HepG2 (cell line): ENCODE results near the gene RFX2. TPM values are rescaled to one million over a fixed set of nuclear protein-coding genes. Genes with fewer than 3 reads are reported as not detected.

ENCODE experiments used
- HNF4A ChIP-seq: sonication (generic); formaldehyde crosslinking; IDR thresholded peaks from 2 replicates; pipeline ENCODE4 v1.4.0; 2020; ENCODE audit warnings: missing genetic modification reagents
- MATR3 ChIP-seq: sonication (generic); formaldehyde crosslinking; IDR thresholded peaks from 2 replicates; pipeline ENCODE4 v1.4.0; 2020; ENCODE audit warnings: missing genetic modification reagents
- NR2F2 ChIP-seq: IDR thresholded peaks from 2 replicates; pipeline ENCODE4 v1.6.1; 2012; ENCODE audit warnings: low read depth, inconsistent platforms, borderline replicate concordance
- RXRB ChIP-seq: IDR thresholded peaks from 2 replicates; pipeline ENCODE4 v1.6.1; 2016; ENCODE audit warnings: borderline replicate concordance, missing genetic modification reagents, missing compliant biosample characterization
- STAT5B ChIP-seq: sonication (generic); formaldehyde crosslinking; IDR thresholded peaks from 2 replicates; pipeline ENCODE4 v1.4.0; 2020; ENCODE audit warnings: missing genetic modification reagents
- TEAD3 ChIP-seq: optimal IDR thresholded peaks from 2 replicates; pipeline ENCODE3; 2016; ENCODE audit warnings: borderline replicate concordance
- TOPORS ChIP-seq: sonication (generic); formaldehyde crosslinking; IDR thresholded peaks from 2 replicates; pipeline ENCODE4 v1.8.0; 2023; ENCODE audit warnings: mild to moderate bottlenecking, missing genetic modification reagents
- ZBTB21 ChIP-seq: sonication (generic); formaldehyde crosslinking; IDR thresholded peaks from 2 replicates; pipeline ENCODE4 v1.4.0; 2020; ENCODE audit warnings: missing genetic modification reagents
- ZNF143 ChIP-seq: sonication (generic); formaldehyde crosslinking; IDR thresholded peaks from 2 replicates; pipeline ENCODE4 v1.4.0; 2020; ENCODE audit warnings: missing genetic modification reagents
- ZNF556 ChIP-seq: sonication (generic); formaldehyde crosslinking; IDR thresholded peaks from 2 replicates; pipeline ENCODE4 v1.4.0; 2020; ENCODE audit warnings: mild to moderate bottlenecking, missing genetic modification reagents, borderline replicate concordance
- ZNF598 ChIP-seq: sonication (generic); formaldehyde crosslinking; IDR thresholded peaks from 2 replicates; pipeline ENCODE4 v1.5.1; 2020; ENCODE audit warnings: mild to moderate bottlenecking, missing genetic modification reagents, borderline replicate concordance
- ZNF660 ChIP-seq: sonication (generic); formaldehyde crosslinking; IDR thresholded peaks from 2 replicates; pipeline ENCODE4 v1.5.1; 2020; ENCODE audit warnings: mild to moderate bottlenecking, low read depth, missing genetic modification reagents, borderline replicate concordance
- polyA plus RNA-seq, 8 experiments: library from polyadenylated mRNA; depleted of rRNA in 3 of 8; stranded (reverse) in 7 of 8; unstranded in 1 of 8; fragments of >200 nt; fragmentation: Illumina TruSeq in 4 of 8; extraction: Trizol in 4 of 8; gene quantifications; 2 replicates each; pipeline versions ENCODE4 v1.2.1 to v1.2.3, GENCODE V29; 2011 to 2016; ENCODE audit warnings: low read depth in 4 of 8, missing spikeins in 1 of 8, mixed read lengths in 1 of 8; ENCODE audit not compliant: insufficient read depth in 1 of 8
- total RNA-seq, 5 experiments: library from RNA; depleted of rRNA; stranded (reverse); fragments of >200 nt; fragmentation: Illumina TruSeq; extraction: Trizol; gene quantifications; 2 replicates each; pipeline ENCODE4 v1.2.3, GENCODE V29; 2016; ENCODE audit warnings: low read depth in 1 of 5
- TF ChIP-seq, protein P1 (sequence below): sonication (generic); formaldehyde crosslinking; IDR thresholded peaks from 2 replicates; pipeline ENCODE4 v1.4.0; 2020; ENCODE audit warnings: missing genetic modification reagents
- TF ChIP-seq, protein P2 (sequence below), 2 experiments: fragments of 450-650 bp in 1 of 2; sonication (generic) in 1 of 2; formaldehyde crosslinking in 1 of 2; IDR thresholded peaks; 2 replicates each; pipeline versions ENCODE4 v1.6.1 to v1.8.0; 2016 to 2022; ENCODE audit warnings: antibody characterized with exemption in 1 of 2, mild to moderate bottlenecking in 1 of 2, missing genetic modification reagents in 1 of 2
- TF ChIP-seq, protein P3 (sequence below): sonication (generic); formaldehyde crosslinking; IDR thresholded peaks from 2 replicates; pipeline ENCODE4 v1.4.0; 2020; ENCODE audit warnings: mild to moderate bottlenecking, missing genetic modification reagents
- TF ChIP-seq, protein P4 (sequence below): sonication (generic); formaldehyde crosslinking; IDR thresholded peaks from 2 replicates; pipeline ENCODE4 v1.8.1; 2023; ENCODE audit warnings: mild to moderate bottlenecking, missing genetic modification reagents, borderline replicate concordance

RFX2 gene
- total and polyA plus RNA-seq, 2 of the 13 experiments (the other 11 are each of a cell fraction or from before 2014, with no cell fraction given) = 2.8 to 3.3 TPM

DNA sequence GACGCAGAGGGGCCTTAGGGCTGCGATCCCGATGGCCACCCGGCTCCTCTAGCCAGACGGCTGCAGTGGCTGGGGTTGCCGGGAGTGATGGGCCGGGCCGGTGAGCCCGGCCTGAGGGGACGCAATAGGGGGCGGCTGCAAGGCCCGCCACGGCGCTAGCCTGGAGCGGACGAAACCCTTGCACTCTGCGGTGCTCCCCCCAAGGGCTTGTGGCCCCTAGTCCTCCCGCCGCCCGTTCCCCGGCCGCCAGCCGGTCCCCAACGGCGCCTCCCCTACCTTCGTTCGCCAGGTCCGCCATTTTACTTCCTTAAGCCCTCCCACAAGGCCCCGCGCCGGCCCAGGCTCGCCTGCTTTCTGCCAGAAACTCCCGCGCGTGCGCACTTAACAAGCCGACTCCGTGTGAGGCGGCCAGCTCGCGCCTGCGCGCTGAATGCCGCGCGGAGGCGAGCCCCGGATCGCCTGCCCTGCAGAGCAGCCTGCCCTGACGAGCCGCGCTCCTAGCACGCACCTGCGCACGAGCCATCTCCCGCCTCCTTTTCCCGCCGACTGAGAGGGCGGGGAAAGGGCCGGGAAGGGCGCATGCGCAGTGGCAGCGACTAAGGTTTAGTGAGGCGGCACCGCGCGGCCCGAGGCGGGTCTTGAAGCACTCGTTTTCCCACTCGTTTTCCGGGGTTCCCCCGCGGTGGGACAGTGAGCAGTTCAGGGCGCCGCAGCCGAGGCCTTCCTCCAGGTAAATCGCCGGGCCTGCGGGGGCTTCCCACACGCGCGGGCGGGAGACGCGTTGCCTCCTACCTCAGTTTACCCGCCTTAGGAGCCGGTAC lies 132.3 kb downstream of the RFX2 start, which contains the start of gene RANBP3 (continued):
- peak; percentile 100 for TF ChIP-seq ZNF598 (CRISPR knock-in tag)
- TF ChIP-seq ZNF660 (CRISPR knock-in tag) = peak; percentile 99
- TF ChIP-seq, protein P1, sequence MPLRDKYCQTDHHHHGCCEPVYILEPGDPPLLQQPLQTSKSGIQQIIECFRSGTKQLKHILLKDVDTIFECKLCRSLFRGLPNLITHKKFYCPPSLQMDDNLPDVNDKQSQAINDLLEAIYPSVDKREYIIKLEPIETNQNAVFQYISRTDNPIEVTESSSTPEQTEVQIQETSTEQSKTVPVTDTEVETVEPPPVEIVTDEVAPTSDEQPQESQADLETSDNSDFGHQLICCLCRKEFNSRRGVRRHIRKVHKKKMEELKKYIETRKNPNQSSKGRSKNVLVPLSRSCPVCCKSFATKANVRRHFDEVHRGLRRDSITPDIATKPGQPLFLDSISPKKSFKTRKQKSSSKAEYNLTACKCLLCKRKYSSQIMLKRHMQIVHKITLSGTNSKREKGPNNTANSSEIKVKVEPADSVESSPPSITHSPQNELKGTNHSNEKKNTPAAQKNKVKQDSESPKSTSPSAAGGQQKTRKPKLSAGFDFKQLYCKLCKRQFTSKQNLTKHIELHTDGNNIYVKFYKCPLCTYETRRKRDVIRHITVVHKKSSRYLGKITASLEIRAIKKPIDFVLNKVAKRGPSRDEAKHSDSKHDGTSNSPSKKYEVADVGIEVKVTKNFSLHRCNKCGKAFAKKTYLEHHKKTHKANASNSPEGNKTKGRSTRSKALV (CRISPR knock-in tag) = peak; percentile 100
- TF ChIP-seq, protein P2, sequence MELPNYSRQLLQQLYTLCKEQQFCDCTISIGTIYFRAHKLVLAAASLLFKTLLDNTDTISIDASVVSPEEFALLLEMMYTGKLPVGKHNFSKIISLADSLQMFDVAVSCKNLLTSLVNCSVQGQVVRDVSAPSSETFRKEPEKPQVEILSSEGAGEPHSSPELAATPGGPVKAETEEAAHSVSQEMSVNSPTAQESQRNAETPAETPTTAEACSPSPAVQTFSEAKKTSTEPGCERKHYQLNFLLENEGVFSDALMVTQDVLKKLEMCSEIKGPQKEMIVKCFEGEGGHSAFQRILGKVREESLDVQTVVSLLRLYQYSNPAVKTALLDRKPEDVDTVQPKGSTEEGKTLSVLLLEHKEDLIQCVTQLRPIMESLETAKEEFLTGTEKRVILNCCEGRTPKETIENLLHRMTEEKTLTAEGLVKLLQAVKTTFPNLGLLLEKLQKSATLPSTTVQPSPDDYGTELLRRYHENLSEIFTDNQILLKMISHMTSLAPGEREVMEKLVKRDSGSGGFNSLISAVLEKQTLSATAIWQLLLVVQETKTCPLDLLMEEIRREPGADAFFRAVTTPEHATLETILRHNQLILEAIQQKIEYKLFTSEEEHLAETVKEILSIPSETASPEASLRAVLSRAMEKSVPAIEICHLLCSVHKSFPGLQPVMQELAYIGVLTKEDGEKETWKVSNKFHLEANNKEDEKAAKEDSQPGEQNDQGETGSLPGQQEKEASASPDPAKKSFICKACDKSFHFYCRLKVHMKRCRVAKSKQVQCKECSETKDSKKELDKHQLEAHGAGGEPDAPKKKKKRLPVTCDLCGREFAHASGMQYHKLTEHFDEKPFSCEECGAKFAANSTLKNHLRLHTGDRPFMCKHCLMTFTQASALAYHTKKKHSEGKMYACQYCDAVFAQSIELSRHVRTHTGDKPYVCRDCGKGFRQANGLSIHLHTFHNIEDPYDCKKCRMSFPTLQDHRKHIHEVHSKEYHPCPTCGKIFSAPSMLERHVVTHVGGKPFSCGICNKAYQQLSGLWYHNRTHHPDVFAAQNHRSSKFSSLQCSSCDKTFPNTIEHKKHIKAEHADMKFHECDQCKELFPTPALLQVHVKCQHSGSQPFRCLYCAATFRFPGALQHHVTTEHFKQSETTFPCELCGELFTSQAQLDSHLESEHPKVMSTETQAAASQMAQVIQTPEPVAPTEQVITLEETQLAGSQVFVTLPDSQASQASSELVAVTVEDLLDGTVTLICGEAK (IDR thresholded peaks at IDR 0.05) = no peak
- TF ChIP-seq, protein P2 (CRISPR knock-in tag; IDR thresholded peaks at IDR 0.05) = peak; percentile 98
- TF ChIP-seq, protein P3, sequence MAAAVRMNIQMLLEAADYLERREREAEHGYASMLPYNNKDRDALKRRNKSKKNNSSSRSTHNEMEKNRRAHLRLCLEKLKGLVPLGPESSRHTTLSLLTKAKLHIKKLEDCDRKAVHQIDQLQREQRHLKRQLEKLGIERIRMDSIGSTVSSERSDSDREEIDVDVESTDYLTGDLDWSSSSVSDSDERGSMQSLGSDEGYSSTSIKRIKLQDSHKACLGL (CRISPR knock-in tag) = peak; percentile 100
- no peak for TF ChIP-seq NR2F2
- TF ChIP-seq RXRB (CRISPR knock-in tag) = peak; percentile 96
- TF ChIP-seq ZBTB21 (CRISPR knock-in tag) = peak; percentile 76; the same call in 1 of the 2 replicates
- TF ChIP-seq MATR3 (CRISPR knock-in tag) = no peak
- peak; percentile 99 for TF ChIP-seq ZNF556 (CRISPR knock-in tag)
- peak; percentile 99 for TF ChIP-seq STAT5B (CRISPR knock-in tag)
- peak; percentile 90 for TF ChIP-seq ZNF143
- TF ChIP-seq TOPORS (CRISPR knock-in tag) = peak; percentile 99
- TF ChIP-seq TEAD3 (CRISPR knock-in tag) = peak; percentile 97
- peak; percentile 44; the same call in 1 of the 2 replicates for TF ChIP-seq HNF4A (CRISPR knock-in tag)
- TF ChIP-seq, protein P4, sequence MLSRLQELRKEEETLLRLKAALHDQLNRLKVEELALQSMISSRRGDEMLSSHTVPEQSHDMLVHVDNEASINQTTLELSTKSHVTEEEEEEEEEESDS (CRISPR knock-in tag) = peak; percentile 99
